ENCODE results near the gene ANGPT4. TPM values are rescaled to one million over a fixed set of nuclear protein-coding genes. Genes with fewer than 3 reads are reported as not detected.

Gene ANGPT4
- total and polyA plus RNA-seq, 11 donors: 0.08 to 0.32 (median 0.15) TPM; not detected in 5

GRCh38 chr20:871436-871835, 44.7 kb downstream of the ANGPT4 start:
- Histone ChIP-seq H3K4me3 (no peak overlapping the region), H3K9me3 (no peaks in the 10 kb centered on the region), H3K4me1 (no peaks in the 10 kb centered on the region), H3K27me3 (peaks cover 0 to 4% (median 0%) of the 10 kb centered on the region in 9 donors), H3K36me3 (no peaks in the 10 kb centered on the region), H3K27ac (no peak overlapping the region)
- ATAC-seq (no peak), DNase-seq (no peak)
- TF ChIP-seq CTCF (IDR thresholded peaks at IDR 0.05) (no peak), POLR2A (IDR thresholded peaks at IDR 0.05) (no peak)
- intact Hi-C loops (cut with DNase I): no loop called here

- peaks cover 0 to 4% (median 0%) of the 10 kb centered on the region in 9 donors for H3K27me3 ChIP-seq
- intact Hi-C loops (cut with DNase I): no loop called here
- DNase-seq (no peak), ATAC-seq (no peak)
- TF ChIP-seq CTCF (IDR thresholded peaks at IDR 0.05) (no peak), POLR2A (IDR thresholded peaks at IDR 0.05) (no peak)
- no peaks in the 10 kb centered on the region for H3K4me1 ChIP-seq
- no peaks in the 10 kb centered on the region for H3K36me3 ChIP-seq
- 68 to 91% (median 84%) methylated on average over 3 of the region's 3 CpGs for WGBS, 4 donors
- H3K9me3 ChIP-seq: no peaks in the 10 kb centered on the region
- H3K4me3 ChIP-seq: no peak overlapping the region
- no peak overlapping the region for H3K27ac ChIP-seq
Observed at GRCh38 chr20:870758-871157, 45.4 kb downstream of the ANGPT4 start.

- Histone ChIP-seq H3K9me3 (no peaks in the 10 kb centered on the region), H3K4me3 (no peak overlapping the region), H3K4me1 (no peaks in the 10 kb centered on the region), H3K27ac (no peak overlapping the region), H3K36me3 (no peaks in the 10 kb centered on the region), H3K27me3 (peaks cover 0 to 4% (median 0%) of the 10 kb centered on the region in 9 donors)
- ATAC-seq (no peak), DNase-seq (no peak)
- TF ChIP-seq POLR2A (IDR thresholded peaks at IDR 0.05) (no peak), CTCF (IDR thresholded peaks at IDR 0.05) (no peak)
- intact Hi-C loops (cut with DNase I): no loop called here
- 51 to 71% (median 65%) methylated on average over 5 of the region's 5 CpGs for WGBS, 4 donors
Observed at GRCh38 chr20:869606-870005, 46.5 kb downstream of the ANGPT4 start.

- DNase-seq: no peak
- Histone ChIP-seq H3K9me3 (no peaks in the 10 kb centered on the region), H3K36me3 (no peaks in the 10 kb centered on the region), H3K27ac (no peak overlapping the region), H3K4me3 (no peak overlapping the region), H3K27me3 (peaks cover 0 to 4% (median 0%) of the 10 kb centered on the region in 9 donors), H3K4me1 (no peaks in the 10 kb centered on the region)
- ATAC-seq: no peak
- 89 to 92% (median 92%) methylated on average over 9 of the region's 9 CpGs for WGBS, 4 donors
- TF ChIP-seq CTCF (IDR thresholded peaks at IDR 0.05) (no peak), POLR2A (IDR thresholded peaks at IDR 0.05) (no peak)
- intact Hi-C loops (cut with DNase I): no loop called here
Observed at GRCh38 chr20:868279-868678, 47.9 kb downstream of the ANGPT4 start.
